HUES48 (cell line): ENCODE measurements around the gene GUCY1B1.

Experiments
- H3K27ac ChIP-seq: one replicate; pipeline ENCODE4 v1.7.0; 2013; ENCODE audit warnings: low read depth, low read length, inconsistent platforms
- H3K27me3 ChIP-seq: 2 replicates; pipeline ENCODE4 v1.6.1; 2013; ENCODE audit warnings: mild to moderate bottlenecking, low read length; ENCODE audit not compliant: control insufficient read depth, insufficient read depth
- H3K36me3 ChIP-seq: 2 replicates; pipeline ENCODE4 v1.6.1; 2013; ENCODE audit warnings: low read length; ENCODE audit not compliant: control insufficient read depth, insufficient read depth
- H3K4me1 ChIP-seq: 2 replicates; pipeline ENCODE4 v1.6.1; 2013; ENCODE audit warnings: mild to moderate bottlenecking, low read length; ENCODE audit not compliant: control insufficient read depth, insufficient read depth
- H3K4me3 ChIP-seq: 2 replicates; pipeline ENCODE4 v1.5.1; 2013; ENCODE audit warnings: mild to moderate bottlenecking, low read depth, low read length
- H3K9ac ChIP-seq: 2 replicates; pipeline ENCODE4 v1.6.1; 2013; ENCODE audit warnings: mild to moderate bottlenecking, low read depth, low read length, moderate library complexity
- H3K9me3 ChIP-seq: 2 replicates; pipeline ENCODE4 v1.6.1; 2013; ENCODE audit warnings: low read length; ENCODE audit not compliant: control insufficient read depth, insufficient read depth

GUCY1B1 gene

GRCh38 chr4:155738548-155738947, 20.3 kb upstream of the GUCY1B1 start:
- Histone ChIP-seq H3K27ac (no peak overlapping the region), H3K9me3 (no peaks in the 10 kb centered on the region), H3K4me3 (no peak overlapping the region), H3K9ac (no peak overlapping the region), H3K36me3 (no peaks in the 10 kb centered on the region), H3K4me1 (no peaks in the 10 kb centered on the region), H3K27me3 (no peaks in the 10 kb centered on the region)

- no peaks in the 10 kb centered on the region for H3K9me3 ChIP-seq
- H3K27ac ChIP-seq = no peak overlapping the region
- 0 out of 2 replicates have a peak, but pooled peaks cover 4% of the 10 kb centered on the region for H3K4me1 ChIP-seq
- H3K36me3 ChIP-seq = no peaks in the 10 kb centered on the region
- H3K27me3 ChIP-seq = no peaks in the 10 kb centered on the region
- H3K9ac ChIP-seq = no peak overlapping the region
- H3K4me3 ChIP-seq = no peak overlapping the region
These were observed 17.3 kb upstream of the GUCY1B1 start for GRCh38 chr4:155741546-155741945.

- H3K9me3 ChIP-seq = no peaks in the 10 kb centered on the region
- no peaks in the 10 kb centered on the region for H3K36me3 ChIP-seq
- no peaks in the 10 kb centered on the region for H3K27me3 ChIP-seq
- no peak overlapping the region for H3K9ac ChIP-seq
- no peak overlapping the region for H3K4me3 ChIP-seq
- H3K4me1 ChIP-seq = 0 out of 2 replicates have a peak, but pooled peaks cover 4% of the 10 kb centered on the region
- H3K27ac ChIP-seq = no peak overlapping the region
These were observed 16.4 kb upstream of the GUCY1B1 start for GRCh38 chr4:155742310-155743015.

GRCh38 chr4:155745984-155746383, 12.8 kb upstream of the GUCY1B1 start:
- Histone ChIP-seq H3K36me3 (no peaks in the 10 kb centered on the region), H3K27ac (no peak overlapping the region), H3K4me3 (no peak overlapping the region), H3K9me3 (no peaks in the 10 kb centered on the region), H3K4me1 (0 out of 2 replicates have a peak, but pooled peaks cover 9% of the 10 kb centered on the region), H3K27me3 (no peaks in the 10 kb centered on the region), H3K9ac (no peak overlapping the region)

GRCh38 chr4:155748039-155748438, 10.8 kb upstream of the GUCY1B1 start:
- H3K4me3 ChIP-seq = no peak overlapping the region
- H3K27me3 ChIP-seq = no peaks in the 10 kb centered on the region
- H3K9me3 ChIP-seq = no peaks in the 10 kb centered on the region
- no peak overlapping the region for H3K27ac ChIP-seq
- H3K36me3 ChIP-seq = no peaks in the 10 kb centered on the region
- 0 out of 2 replicates have a peak, but pooled peaks cover 9% of the 10 kb centered on the region for H3K4me1 ChIP-seq
- no peak overlapping the region for H3K9ac ChIP-seq

GRCh38 chr4:155749041-155749440, 9.8 kb upstream of the GUCY1B1 start:
- Histone ChIP-seq H3K36me3 (no peaks in the 10 kb centered on the region), H3K27me3 (no peaks in the 10 kb centered on the region), H3K4me3 (no peak overlapping the region), H3K9ac (no peak overlapping the region), H3K4me1 (0 out of 2 replicates have a peak, but pooled peaks cover 9% of the 10 kb centered on the region), H3K27ac (no peak overlapping the region), H3K9me3 (no peaks in the 10 kb centered on the region)

- H3K4me1 ChIP-seq = 0 out of 2 replicates have a peak, but pooled peaks cover 5% of the 10 kb centered on the region
- no peak overlapping the region for H3K4me3 ChIP-seq
- no peaks in the 10 kb centered on the region for H3K27me3 ChIP-seq
- no peak overlapping the region for H3K27ac ChIP-seq
- H3K9me3 ChIP-seq = no peaks in the 10 kb centered on the region
- no peak overlapping the region for H3K9ac ChIP-seq
- H3K36me3 ChIP-seq = no peaks in the 10 kb centered on the region
These were observed 7.3 kb upstream of the GUCY1B1 start for GRCh38 chr4:155751569-155751968.

GRCh38 chr4:155757745-155758265, 1.0 kb upstream of the GUCY1B1 start:
- H3K27me3 ChIP-seq = peaks cover 36% of the 10 kb centered on the region
- H3K4me3 ChIP-seq = no peak overlapping the region
- H3K4me1 ChIP-seq = peaks cover 6% of the 10 kb centered on the region; the same call in 1 of the 2 replicates
- H3K9me3 ChIP-seq = no peaks in the 10 kb centered on the region
- H3K9ac ChIP-seq = no peak overlapping the region
- H3K27ac ChIP-seq = no peak overlapping the region
- H3K36me3 ChIP-seq = no peaks in the 10 kb centered on the region

- peak overlapping the region; percentile 64 for H3K4me3 ChIP-seq
- H3K9me3 ChIP-seq = no peaks in the 10 kb centered on the region
- no peaks in the 10 kb centered on the region for H3K36me3 ChIP-seq
- H3K27ac ChIP-seq = no peak overlapping the region
- no peak overlapping the region for H3K9ac ChIP-seq
- peaks cover 36% of the 10 kb centered on the region for H3K27me3 ChIP-seq
- H3K4me1 ChIP-seq = peaks cover 6% of the 10 kb centered on the region; the same call in 1 of the 2 replicates
These were observed 791 bp downstream of the GUCY1B1 start for GRCh38 chr4:155759372-155760252.

GRCh38 chr4:155761047-155761446, 2.2 kb downstream of the GUCY1B1 start:
- peaks cover 6% of the 10 kb centered on the region; the same call in 1 of the 2 replicates for H3K4me1 ChIP-seq
- no peaks in the 10 kb centered on the region for H3K9me3 ChIP-seq
- H3K9ac ChIP-seq = no peak overlapping the region
- peaks cover 36% of the 10 kb centered on the region for H3K27me3 ChIP-seq
- H3K36me3 ChIP-seq = no peaks in the 10 kb centered on the region
- H3K4me3 ChIP-seq = no peak overlapping the region
- H3K27ac ChIP-seq = no peak overlapping the region
